HUES48 (cell line): ENCODE results near the gene FAM241A.

Source experiments
- H3K27ac ChIP-seq: one replicate; pipeline ENCODE4 v1.7.0; 2013; ENCODE audit warnings: low read depth, low read length, inconsistent platforms
- H3K27me3 ChIP-seq: 2 replicates; pipeline ENCODE4 v1.6.1; 2013; ENCODE audit warnings: mild to moderate bottlenecking, low read length; ENCODE audit not compliant: control insufficient read depth, insufficient read depth
- H3K36me3 ChIP-seq: 2 replicates; pipeline ENCODE4 v1.6.1; 2013; ENCODE audit warnings: low read length; ENCODE audit not compliant: control insufficient read depth, insufficient read depth
- H3K4me1 ChIP-seq: 2 replicates; pipeline ENCODE4 v1.6.1; 2013; ENCODE audit warnings: mild to moderate bottlenecking, low read length; ENCODE audit not compliant: control insufficient read depth, insufficient read depth
- H3K4me3 ChIP-seq: 2 replicates; pipeline ENCODE4 v1.5.1; 2013; ENCODE audit warnings: mild to moderate bottlenecking, low read depth, low read length
- H3K9ac ChIP-seq: 2 replicates; pipeline ENCODE4 v1.6.1; 2013; ENCODE audit warnings: mild to moderate bottlenecking, low read depth, low read length, moderate library complexity
- H3K9me3 ChIP-seq: 2 replicates; pipeline ENCODE4 v1.6.1; 2013; ENCODE audit warnings: low read length; ENCODE audit not compliant: control insufficient read depth, insufficient read depth

The FAM241A gene

GRCh38 chr4:112219826-112220366 is 74.6 kb downstream of the FAM241A start:
- H3K9ac ChIP-seq, result no peak overlapping the region
- no peaks in the 10 kb centered on the region for H3K4me1 ChIP-seq
- H3K36me3 ChIP-seq, result no peaks in the 10 kb centered on the region
- H3K9me3 ChIP-seq, result peaks cover 6% of the 10 kb centered on the region; the same call in 1 of the 2 replicates
- H3K4me3 ChIP-seq, result no peak overlapping the region
- no peaks in the 10 kb centered on the region for H3K27me3 ChIP-seq
- H3K27ac ChIP-seq, result no peak overlapping the region

GRCh38 chr4:112222219-112222955 is 77.1 kb downstream of the FAM241A start:
- no peak overlapping the region for H3K4me3 ChIP-seq
- H3K9ac ChIP-seq, result no peak overlapping the region
- H3K4me1 ChIP-seq, result no peaks in the 10 kb centered on the region
- H3K9me3 ChIP-seq, result peaks cover 6% of the 10 kb centered on the region; the same call in 1 of the 2 replicates
- H3K27ac ChIP-seq, result no peak overlapping the region
- no peaks in the 10 kb centered on the region for H3K27me3 ChIP-seq
- no peaks in the 10 kb centered on the region for H3K36me3 ChIP-seq

GRCh38 chr4:112225157-112225556 is 79.9 kb downstream of the FAM241A start:
- no peak overlapping the region for H3K4me3 ChIP-seq
- H3K27ac ChIP-seq, result no peak overlapping the region
- H3K36me3 ChIP-seq, result no peaks in the 10 kb centered on the region
- H3K27me3 ChIP-seq, result no peaks in the 10 kb centered on the region
- no peak overlapping the region for H3K9ac ChIP-seq
- H3K4me1 ChIP-seq, result peaks cover 2% of the 10 kb centered on the region
- H3K9me3 ChIP-seq, result peaks cover 6% of the 10 kb centered on the region; the same call in 1 of the 2 replicates

GRCh38 chr4:112230879-112231778 is 85.9 kb downstream of the FAM241A start:
- no peaks in the 10 kb centered on the region for H3K27me3 ChIP-seq
- peak overlapping the region; percentile 98 for H3K27ac ChIP-seq
- peaks cover 9% of the 10 kb centered on the region for H3K4me1 ChIP-seq
- H3K36me3 ChIP-seq, result no peaks in the 10 kb centered on the region
- no peaks in the 10 kb centered on the region for H3K9me3 ChIP-seq
- H3K4me3 ChIP-seq, result peak overlapping the region; percentile 85
- peak overlapping the region; percentile 99 for H3K9ac ChIP-seq

- Histone ChIP-seq H3K9ac (peak within 1 kb of the TSS; percentile 99), H3K27me3 (no peaks in the 10 kb centered on the region), H3K27ac (peak within 1 kb of the TSS; percentile 98), H3K4me1 (peaks cover 9% of the 10 kb centered on the region), H3K4me3 (peak within 1 kb of the TSS; percentile 85), H3K9me3 (no peaks in the 10 kb centered on the region), H3K36me3 (no peaks in the 10 kb centered on the region)
These were observed 86.8 kb downstream of the FAM241A start, which contains the start of gene AP1AR for GRCh38 chr4:112231779-112232713. Gene AP1AR (plus strand): TSS chr4:112231787. CDS start chr4:112232092, 305 bp downstream.

GRCh38 chr4:112234952-112235609 is 89.8 kb downstream of the FAM241A start:
- no peaks in the 10 kb centered on the region for H3K36me3 ChIP-seq
- H3K4me1 ChIP-seq, result peaks cover 19% of the 10 kb centered on the region
- no peak overlapping the region for H3K4me3 ChIP-seq
- H3K27ac ChIP-seq, result no peak overlapping the region
- no peak overlapping the region for H3K9ac ChIP-seq
- no peaks in the 10 kb centered on the region for H3K27me3 ChIP-seq
- no peaks in the 10 kb centered on the region for H3K9me3 ChIP-seq

GRCh38 chr4:112236040-112236439 is 90.8 kb downstream of the FAM241A start:
- no peaks in the 10 kb centered on the region for H3K36me3 ChIP-seq

GRCh38 chr4:112238833-112239232 is 93.6 kb downstream of the FAM241A start:
- H3K4me1 ChIP-seq, result peaks cover 27% of the 10 kb centered on the region

More at GRCh38 chr4:112236040-112236439, 90.8 kb downstream of the FAM241A start:
- H3K4me3 ChIP-seq, result no peak overlapping the region
- H3K9me3 ChIP-seq, result no peaks in the 10 kb centered on the region
- H3K9ac ChIP-seq, result no peak overlapping the region
- no peak overlapping the region for H3K27ac ChIP-seq
- H3K27me3 ChIP-seq, result no peaks in the 10 kb centered on the region
- peaks cover 17% of the 10 kb centered on the region for H3K4me1 ChIP-seq

More at GRCh38 chr4:112238833-112239232, 93.6 kb downstream of the FAM241A start:
- no peaks in the 10 kb centered on the region for H3K9me3 ChIP-seq
- H3K4me3 ChIP-seq, result no peak overlapping the region
- H3K36me3 ChIP-seq, result no peaks in the 10 kb centered on the region
- no peaks in the 10 kb centered on the region for H3K27me3 ChIP-seq
- H3K9ac ChIP-seq, result no peak overlapping the region
- no peak overlapping the region for H3K27ac ChIP-seq
